HUES64 (cell line): ENCODE results near the gene METTL25.

Experiments used
- H3K27ac ChIP-seq: 2 replicates; pipeline ENCODE4 v1.7.0; 2013; ENCODE audit warnings: low read depth, low read length, inconsistent platforms
- H3K27me3 ChIP-seq: 2 replicates; pipeline ENCODE4 v1.6.1; 2013; ENCODE audit warnings: mild to moderate bottlenecking, low read length; ENCODE audit not compliant: insufficient read depth
- H3K36me3 ChIP-seq: 2 replicates; pipeline ENCODE4 v1.6.1; 2013; ENCODE audit warnings: mild to moderate bottlenecking, low read length; ENCODE audit not compliant: insufficient read depth
- H3K4me1 ChIP-seq: 2 replicates; pipeline ENCODE4 v1.6.1; 2013; ENCODE audit warnings: mild to moderate bottlenecking, low read length, moderate library complexity; ENCODE audit not compliant: insufficient read depth
- H3K4me3 ChIP-seq: 2 replicates; pipeline ENCODE4 v1.5.1; 2013; ENCODE audit warnings: mild to moderate bottlenecking, low read length, moderate library complexity
- H3K9ac ChIP-seq: 2 replicates; pipeline ENCODE4 v1.6.1; 2013; ENCODE audit warnings: mild to moderate bottlenecking, low read depth, low read length
- H3K9me3 ChIP-seq: 2 replicates; pipeline ENCODE4 v1.6.1; 2013; ENCODE audit warnings: low read depth, low read length; ENCODE audit not compliant: insufficient read depth
- WGBS: fragments of 150-250, 120-280 bp; methylation state at CpG from one replicate; pipeline ENCODE4 v1.1.7; 2013; ENCODE audit warnings: missing lambda C conversion rate; 5-methylcytosine and 5-hydroxymethylcytosine counted together

METTL25 gene

GRCh38 chr12:82407481-82407880, 49.2 kb downstream of the METTL25 start:
- H3K27ac ChIP-seq: no peak overlapping the region
- no peaks in the 10 kb centered on the region for H3K27me3 ChIP-seq
- H3K9ac ChIP-seq: no peak overlapping the region
- H3K4me3 ChIP-seq: no peak overlapping the region
- WGBS: 95% methylated on average over 5 of the region's 5 CpGs
- no peaks in the 10 kb centered on the region for H3K4me1 ChIP-seq
- H3K36me3 ChIP-seq: no peaks in the 10 kb centered on the region
- no peaks in the 10 kb centered on the region for H3K9me3 ChIP-seq

- H3K9ac ChIP-seq: no peak overlapping the region
- H3K4me1 ChIP-seq: no peaks in the 10 kb centered on the region
- H3K9me3 ChIP-seq: no peaks in the 10 kb centered on the region
- H3K27me3 ChIP-seq: no peaks in the 10 kb centered on the region
- no peak overlapping the region for H3K4me3 ChIP-seq
- WGBS: no CpG with 5 or more reads among the region's 1 CpG
- no peaks in the 10 kb centered on the region for H3K36me3 ChIP-seq
- no peak overlapping the region for H3K27ac ChIP-seq
These were observed 50.5 kb downstream of the METTL25 start for GRCh38 chr12:82408844-82409243.

DNA sequence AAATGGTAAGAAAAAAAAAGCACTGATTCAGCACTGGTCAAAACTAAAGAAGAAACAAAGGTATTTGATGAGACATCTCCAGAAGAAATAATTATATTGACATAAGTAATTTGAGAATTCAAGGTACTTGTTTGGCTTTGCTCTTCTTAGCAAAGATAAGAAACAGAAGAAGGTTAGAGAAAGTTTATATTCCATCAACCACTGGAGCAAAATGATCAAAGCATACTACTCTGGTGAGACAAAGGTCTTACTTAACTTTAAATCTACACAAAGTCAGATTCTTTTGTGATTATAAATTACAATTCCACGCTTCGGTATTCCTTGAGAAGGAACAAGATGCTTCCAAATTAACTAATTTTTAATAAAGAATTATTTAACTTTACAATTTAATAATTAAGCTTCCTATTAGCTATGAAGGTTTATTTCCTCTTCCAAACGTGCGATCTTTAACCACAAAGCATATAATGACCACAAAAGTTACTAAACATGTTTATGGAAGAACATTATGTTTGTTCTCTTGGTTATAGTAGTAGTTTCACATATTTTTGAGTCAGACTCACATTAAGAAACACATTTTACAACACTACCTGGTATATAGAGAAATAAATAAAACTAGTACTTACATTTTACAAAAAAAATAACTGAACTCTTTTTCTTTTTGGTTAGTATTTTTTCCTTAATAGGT, 53.4 kb downstream of the METTL25 start:
- H3K4me3 ChIP-seq: no peak overlapping the region
- H3K4me1 ChIP-seq: no peaks in the 10 kb centered on the region
- H3K9me3 ChIP-seq: no peaks in the 10 kb centered on the region
- H3K9ac ChIP-seq: no peak overlapping the region
- no CpG with 5 or more reads among the region's 4 CpGs for WGBS
- no peak overlapping the region for H3K27ac ChIP-seq
- H3K36me3 ChIP-seq: no peaks in the 10 kb centered on the region
- H3K27me3 ChIP-seq: no peaks in the 10 kb centered on the region

DNA sequence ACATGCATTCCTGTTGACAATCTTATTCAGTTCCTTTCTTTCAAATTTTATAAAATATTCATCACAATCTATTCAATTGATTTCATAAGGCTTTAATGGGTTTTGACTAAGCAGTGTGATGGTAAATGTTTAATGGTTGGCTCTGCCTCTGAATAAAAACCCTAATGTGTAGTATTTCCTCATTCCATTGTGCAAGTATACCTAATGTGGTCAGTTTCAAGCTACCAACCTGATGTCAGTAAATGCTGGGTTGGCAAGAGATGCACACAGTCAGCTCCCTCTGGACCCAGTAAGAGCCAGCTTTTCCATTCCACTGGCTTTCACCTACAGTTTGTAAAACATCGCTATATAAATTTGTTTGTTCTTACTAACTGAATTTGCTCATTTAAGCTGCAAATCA, 53.9 kb downstream of the METTL25 start:
- no peak overlapping the region for H3K4me3 ChIP-seq
- whole genome bisulfite sequencing: 90% methylated on average over 1 of the region's 1 CpG
- H3K9ac ChIP-seq: no peak overlapping the region
- no peak overlapping the region for H3K27ac ChIP-seq
- H3K36me3 ChIP-seq: no peaks in the 10 kb centered on the region
- H3K27me3 ChIP-seq: no peaks in the 10 kb centered on the region
- no peaks in the 10 kb centered on the region for H3K4me1 ChIP-seq
- no peaks in the 10 kb centered on the region for H3K9me3 ChIP-seq

GRCh38 chr12:82414044-82414443, 55.7 kb downstream of the METTL25 start:
- WGBS: 100% methylated on average over 2 of the region's 2 CpGs
- no peak overlapping the region for H3K27ac ChIP-seq

DNA sequence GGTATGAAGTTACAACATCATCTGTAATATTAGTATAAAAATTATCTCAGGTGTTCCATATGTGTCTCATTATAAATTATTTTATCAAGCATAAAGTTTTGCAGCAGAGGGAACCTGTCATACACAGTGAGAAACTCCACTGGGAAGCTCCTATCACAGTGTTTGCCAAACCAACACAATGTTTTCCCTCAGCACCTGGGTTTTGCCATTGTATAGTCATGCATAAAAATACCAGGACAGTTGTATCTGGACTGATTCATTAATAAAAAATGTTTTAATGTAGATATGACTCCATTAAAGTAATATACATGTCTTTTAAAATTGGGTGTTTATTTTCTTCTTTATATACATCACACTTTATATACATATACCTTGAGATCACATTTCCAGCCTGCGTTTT, 56.6 kb downstream of the METTL25 start:
- no CpG with 5 or more reads among the region's 1 CpG for WGBS
- Histone ChIP-seq H3K27me3 (no peaks in the 10 kb centered on the region), H3K4me3 (no peak overlapping the region), H3K9ac (no peak overlapping the region), H3K4me1 (no peaks in the 10 kb centered on the region), H3K36me3 (no peaks in the 10 kb centered on the region), H3K27ac (no peak overlapping the region), H3K9me3 (peaks cover 3% of the 10 kb centered on the region)

More at GRCh38 chr12:82414044-82414443, 55.7 kb downstream of the METTL25 start:
- Histone ChIP-seq H3K9me3 (no peaks in the 10 kb centered on the region), H3K27me3 (no peaks in the 10 kb centered on the region), H3K36me3 (no peaks in the 10 kb centered on the region), H3K9ac (no peak overlapping the region), H3K4me1 (no peaks in the 10 kb centered on the region), H3K4me3 (no peak overlapping the region)

- Histone ChIP-seq H3K9ac (no peak overlapping the region), H3K27ac (no peak overlapping the region), H3K4me1 (no peaks in the 10 kb centered on the region), H3K9me3 (peaks cover 3% of the 10 kb centered on the region), H3K4me3 (no peak overlapping the region), H3K36me3 (no peaks in the 10 kb centered on the region), H3K27me3 (no peaks in the 10 kb centered on the region)
- 89% methylated on average over 2 of the region's 3 CpGs for WGBS
These were observed 57.1 kb downstream of the METTL25 start for GRCh38 chr12:82415402-82415801.

DNA sequence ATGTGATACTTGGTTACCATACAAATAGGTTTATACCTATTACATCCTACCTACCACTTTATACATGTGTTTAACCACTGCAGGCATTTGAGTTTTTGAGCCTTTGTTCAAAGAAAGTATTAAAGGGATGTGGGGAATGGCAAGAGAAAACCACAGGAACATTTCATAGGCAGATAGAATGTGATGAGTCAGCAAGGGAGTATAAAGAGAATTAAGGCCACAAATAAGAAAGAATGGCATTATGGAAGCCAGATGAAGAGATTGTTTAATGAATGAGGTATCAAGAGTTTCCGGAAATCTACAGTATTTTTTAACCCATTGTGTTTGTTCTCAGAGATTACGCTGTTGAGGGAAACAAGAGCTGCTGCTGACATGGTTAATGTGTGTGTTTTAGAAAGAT, 66.9 kb downstream of the METTL25 start:
- H3K4me3 ChIP-seq: no peak overlapping the region
- H3K9me3 ChIP-seq: no peaks in the 10 kb centered on the region
- H3K27ac ChIP-seq: no peak overlapping the region
- no peaks in the 10 kb centered on the region for H3K4me1 ChIP-seq
- H3K9ac ChIP-seq: no peak overlapping the region
- H3K27me3 ChIP-seq: no peaks in the 10 kb centered on the region
- H3K36me3 ChIP-seq: no peaks in the 10 kb centered on the region
- WGBS: 87% methylated on average over 2 of the region's 2 CpGs

GRCh38 chr12:82426081-82426480, 67.8 kb downstream of the METTL25 start:
- WGBS: 72% methylated on average over 4 of the region's 4 CpGs
- no peaks in the 10 kb centered on the region for H3K4me1 ChIP-seq
- H3K9ac ChIP-seq: no peak overlapping the region
- no peaks in the 10 kb centered on the region for H3K36me3 ChIP-seq
- no peaks in the 10 kb centered on the region for H3K9me3 ChIP-seq
- H3K4me3 ChIP-seq: no peak overlapping the region
- H3K27ac ChIP-seq: no peak overlapping the region
- no peaks in the 10 kb centered on the region for H3K27me3 ChIP-seq

DNA sequence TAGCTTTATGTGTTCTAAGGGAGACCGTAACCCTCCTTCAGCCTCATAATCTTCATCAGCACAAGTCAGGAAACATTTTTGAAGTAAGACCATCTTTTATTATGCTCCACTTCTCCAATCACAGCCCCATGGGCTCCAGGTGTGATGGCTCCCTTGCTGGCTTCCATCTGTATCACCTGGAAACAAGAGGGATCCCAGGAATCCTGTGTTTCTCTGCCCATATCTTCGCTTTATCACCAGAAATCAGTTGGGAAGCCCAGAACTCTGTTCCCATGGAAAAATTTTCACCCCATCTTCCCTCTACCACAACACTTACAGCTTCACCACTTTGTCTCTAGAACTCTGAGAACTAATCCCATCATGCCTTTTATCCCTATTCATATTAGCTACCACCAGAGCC, 68.3 kb downstream of the METTL25 start:
- no peak overlapping the region for H3K4me3 ChIP-seq
- H3K27me3 ChIP-seq: no peaks in the 10 kb centered on the region
- H3K9me3 ChIP-seq: no peaks in the 10 kb centered on the region
- WGBS: 90% methylated on average over 2 of the region's 2 CpGs
- no peak overlapping the region for H3K9ac ChIP-seq
- H3K36me3 ChIP-seq: no peaks in the 10 kb centered on the region
- no peak overlapping the region for H3K27ac ChIP-seq
- no peaks in the 10 kb centered on the region for H3K4me1 ChIP-seq

DNA sequence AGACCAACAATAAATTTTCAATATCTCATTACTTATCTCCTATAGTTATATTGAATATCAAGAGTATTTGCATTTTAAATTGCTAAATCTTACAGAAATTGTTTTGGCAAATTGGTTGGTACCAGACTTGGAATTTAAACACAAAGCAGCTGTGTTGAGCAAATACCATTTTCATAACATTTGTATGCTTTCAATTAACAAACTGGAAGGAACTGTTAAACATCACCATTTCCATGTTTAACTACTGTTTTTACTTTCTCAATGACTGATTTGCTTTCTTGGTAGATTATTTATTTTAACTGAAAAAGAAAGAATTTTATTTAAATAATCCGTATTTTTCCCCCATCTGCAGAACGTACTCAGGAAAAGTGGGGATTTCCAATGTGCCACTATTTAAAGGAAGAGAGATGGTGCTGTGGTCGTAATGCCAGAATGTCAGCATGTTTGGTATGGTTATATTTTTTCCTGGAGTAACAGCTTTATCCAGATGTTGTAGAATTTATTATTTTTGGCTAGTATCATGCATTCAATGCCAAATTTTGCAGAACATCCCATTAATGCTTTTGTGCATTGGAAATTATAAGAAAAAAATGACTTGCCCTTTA, 72.3 kb downstream of the METTL25 start:
- no peak overlapping the region for H3K4me3 ChIP-seq
- H3K4me1 ChIP-seq: no peaks in the 10 kb centered on the region
- no peaks in the 10 kb centered on the region for H3K27me3 ChIP-seq
- no peak overlapping the region for H3K27ac ChIP-seq
- no peaks in the 10 kb centered on the region for H3K9me3 ChIP-seq
- no peaks in the 10 kb centered on the region for H3K36me3 ChIP-seq
- no peak overlapping the region for H3K9ac ChIP-seq
- WGBS: 99% methylated on average over 3 of the region's 3 CpGs
